Activated CD8-positive, alpha-beta memory T cell treated with anti-CD3 and anti-CD28 coated beads for 36 hours (primary cell): Measurements from ENCODE around the gene IL32. TPM values are rescaled to one million over a fixed set of nuclear protein-coding genes. Genes with fewer than 3 reads are reported as not detected.

Experiments
- CTCF ChIA-PET: fragments of 350-600 bp; sonication (Branson Sonifier 250); formaldehyde crosslinking; loops from one replicate; lab custom pipeline; 2021; ENCODE audit warnings: antibody characterized with exemption; lab: Charles Lee
- POLR2A ChIA-PET: fragments of 350-600 bp; sonication (Branson Sonifier 250); formaldehyde crosslinking; loops from one replicate; lab custom pipeline; 2021; ENCODE audit warnings: antibody characterized with exemption; lab: Charles Lee
- total RNA-seq, 2 experiments: library from RNA; stranded (reverse); gene quantifications; one replicate each; pipeline ENCODE4 v1.2.3, GENCODE V29; 2021

IL32 gene
- total RNA-seq, 2 experiments from 2014 or later = 1,098 to 1,123 TPM

- ChIA-PET CTCF (interaction anchor here (0.9 to 1.6 kb wide), 3 partner anchors 14 to 40 kb away, joined by 3 to 8 read pairs (median 3); no protein-coding TSS in a partner anchor), POLR2A (no interaction called here)
Measured at GRCh38 chr16:3088925-3089716, 23.7 kb downstream of the IL32 start.

- CTCF ChIA-PET = interaction anchor here (0.9 to 1.6 kb wide), 4 partner anchors 14 to 60 kb away, joined by 3 to 8 read pairs (median 5); no protein-coding TSS in a partner anchor
Measured at GRCh38 chr16:3089717-3090592, 24.5 kb downstream of the IL32 start.

GRCh38 chr16:3091551-3091950 lies 26.1 kb downstream of the IL32 start:
- ChIA-PET POLR2A (no interaction called here), CTCF (interaction anchor here (0.8 to 4.1 kb wide), 6 partner anchors 11 to 62 kb away, joined by 3 to 16 read pairs (median 4); no protein-coding TSS in a partner anchor)

More at GRCh38 chr16:3089717-3090592, 24.5 kb downstream of the IL32 start:
- POLR2A ChIA-PET = no interaction called here

GRCh38 chr16:3092501-3092941 lies 27.1 kb downstream of the IL32 start:
- ChIA-PET POLR2A (interaction anchor here (0.6 kb wide), 1 partner anchor 65 kb away, joined by 4 read pairs; no protein-coding TSS in a partner anchor), CTCF (interaction anchor here (1.7 to 4.1 kb wide), 3 partner anchors 12 to 37 kb away, joined by 4 to 16 read pairs (median 4); no protein-coding TSS in a partner anchor)

- POLR2A ChIA-PET = interaction anchor here (0.5 kb wide), 1 partner anchor 76 kb away, joined by 3 read pairs; no protein-coding TSS in a partner anchor
- CTCF ChIA-PET = interaction anchor here (0.7 to 7.5 kb wide), 6 partner anchors 9 to 74 kb away, joined by 3 to 37 read pairs (median 10); no protein-coding TSS in a partner anchor
Measured at GRCh38 chr16:3094289-3095027, 29.0 kb downstream of the IL32 start.

- POLR2A ChIA-PET = interaction anchor here (0.7 to 1.4 kb wide), 2 partner anchors 21 to 46 kb away, joined by 4 to 8 read pairs; no protein-coding TSS in a partner anchor
Measured at GRCh38 chr16:3095869-3096268, 30.4 kb downstream of the IL32 start.

GRCh38 chr16:3096362-3096761 lies 30.9 kb downstream of the IL32 start:
- POLR2A ChIA-PET = interaction anchor here (1.0 to 1.4 kb wide), 2 partner anchors 22 to 27 kb away, joined by 3 to 4 read pairs; no protein-coding TSS in a partner anchor
- CTCF ChIA-PET = interaction anchor here (0.7 to 9.5 kb wide), 11 partner anchors 21 to 72 kb away, joined by 3 to 121 read pairs (median 5); partner anchors contain the start of gene ZNF213

More at GRCh38 chr16:3095869-3096268, 30.4 kb downstream of the IL32 start:
- CTCF ChIA-PET = interaction anchor here (0.5 to 9.5 kb wide), 13 partner anchors 10 to 72 kb away, joined by 3 to 121 read pairs (median 3); partner anchors contain the start of gene ZNF213

GRCh38 chr16:3097266-3097665 lies 31.8 kb downstream of the IL32 start:
- ChIA-PET POLR2A (interaction anchor here (1.0 kb wide), 1 partner anchor 28 kb away, joined by 3 read pairs; no protein-coding TSS in a partner anchor), CTCF (interaction anchor here (0.7 to 9.5 kb wide), 8 partner anchors 22 to 254 kb away, joined by 3 to 121 read pairs (median 4); partner anchors contain the start of genes IL32 and ZNF213)

GRCh38 chr16:3098459-3099394 lies 33.3 kb downstream of the IL32 start, which contains the start of gene ZSCAN10:
TSS of gene ZSCAN10 (minus strand) at chr16:3099294. CDS start at chr16:3092937, 6,357 bp downstream.
- ChIA-PET POLR2A (no interaction called here), CTCF (interaction anchor here (0.7 to 9.5 kb wide), 10 partner anchors 15 to 77 kb away, joined by 3 to 121 read pairs (median 4); partner anchors contain the start of genes IL32 and ZNF213)

- POLR2A ChIA-PET = interaction anchor here (1.0 kb wide), 1 partner anchor 41 kb away, joined by 3 read pairs; no protein-coding TSS in a partner anchor
Measured at GRCh38 chr16:3099395-3099731, 33.9 kb downstream of the IL32 start.

GRCh38 chr16:3099732-3100499 lies 34.5 kb downstream of the IL32 start:
- CTCF ChIA-PET = interaction anchor here (1.1 to 9.5 kb wide), 5 partner anchors 19 to 51 kb away, joined by 3 to 121 read pairs (median 5); partner anchors contain the start of gene ZNF213

More at GRCh38 chr16:3099395-3099731, 33.9 kb downstream of the IL32 start:
- CTCF ChIA-PET = interaction anchor here (1.7 to 9.5 kb wide), 3 partner anchors 31 to 51 kb away, joined by 3 to 121 read pairs (median 37); partner anchors contain the start of gene ZNF213

GRCh38 chr16:3101018-3101840 lies 35.8 kb downstream of the IL32 start:
- CTCF ChIA-PET = interaction anchor here (0.7 to 9.5 kb wide), 10 partner anchors 14 to 53 kb away, joined by 3 to 121 read pairs (median 4); partner anchors contain the start of genes IL32 and ZNF213

More at GRCh38 chr16:3099732-3100499, 34.5 kb downstream of the IL32 start:
- POLR2A ChIA-PET = interaction anchor here (1.0 kb wide), 1 partner anchor 41 kb away, joined by 3 read pairs; no protein-coding TSS in a partner anchor

GRCh38 chr16:3101841-3102470 lies 36.5 kb downstream of the IL32 start:
- ChIA-PET CTCF (interaction anchor here (0.5 to 9.5 kb wide), 7 partner anchors 13 to 53 kb away, joined by 3 to 121 read pairs (median 3); partner anchors contain the start of gene ZNF213), POLR2A (no interaction called here)

More at GRCh38 chr16:3101018-3101840, 35.8 kb downstream of the IL32 start:
- POLR2A ChIA-PET = interaction anchor here (0.7 kb wide), 1 partner anchor 23 kb away, joined by 3 read pairs; no protein-coding TSS in a partner anchor
